Measurements from ENCODE around the gene SSR4.

DNA sequence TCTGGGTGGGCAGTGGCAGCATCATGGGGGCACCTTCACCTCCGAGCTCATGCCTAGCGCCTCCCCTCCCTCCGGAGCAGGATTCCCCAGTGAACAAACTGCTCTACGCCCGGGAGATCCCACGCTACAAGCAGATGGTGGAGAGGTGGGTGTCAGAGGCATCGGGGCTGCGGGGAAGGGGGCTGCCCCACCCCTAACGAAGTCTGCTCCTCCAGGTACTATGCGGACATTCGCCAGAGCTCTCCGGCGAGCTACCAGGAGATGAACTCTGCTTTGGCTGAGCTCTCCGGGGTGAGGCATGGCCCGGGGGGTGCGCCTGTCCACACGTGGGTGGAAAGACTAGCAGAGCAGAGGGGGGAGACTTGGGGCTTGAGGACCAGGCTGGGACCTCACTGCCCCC, 16.3 kb upstream of the SSR4 start:
- TF ChIP-seq, protein P1, sequence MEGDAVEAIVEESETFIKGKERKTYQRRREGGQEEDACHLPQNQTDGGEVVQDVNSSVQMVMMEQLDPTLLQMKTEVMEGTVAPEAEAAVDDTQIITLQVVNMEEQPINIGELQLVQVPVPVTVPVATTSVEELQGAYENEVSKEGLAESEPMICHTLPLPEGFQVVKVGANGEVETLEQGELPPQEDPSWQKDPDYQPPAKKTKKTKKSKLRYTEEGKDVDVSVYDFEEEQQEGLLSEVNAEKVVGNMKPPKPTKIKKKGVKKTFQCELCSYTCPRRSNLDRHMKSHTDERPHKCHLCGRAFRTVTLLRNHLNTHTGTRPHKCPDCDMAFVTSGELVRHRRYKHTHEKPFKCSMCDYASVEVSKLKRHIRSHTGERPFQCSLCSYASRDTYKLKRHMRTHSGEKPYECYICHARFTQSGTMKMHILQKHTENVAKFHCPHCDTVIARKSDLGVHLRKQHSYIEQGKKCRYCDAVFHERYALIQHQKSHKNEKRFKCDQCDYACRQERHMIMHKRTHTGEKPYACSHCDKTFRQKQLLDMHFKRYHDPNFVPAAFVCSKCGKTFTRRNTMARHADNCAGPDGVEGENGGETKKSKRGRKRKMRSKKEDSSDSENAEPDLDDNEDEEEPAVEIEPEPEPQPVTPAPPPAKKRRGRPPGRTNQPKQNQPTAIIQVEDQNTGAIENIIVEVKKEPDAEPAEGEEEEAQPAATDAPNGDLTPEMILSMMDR (IDR thresholded peaks at IDR 0.05; ENCODE audit: low read length), result no peak
- TF ChIP-seq EZH2 (IDR thresholded peaks at IDR 0.05; ENCODE audit: borderline replicate concordance, low read length), result no peak
